MM.1S (cell line): Measurements from ENCODE around the gene ARID3C.
A peak's percentile ranks its signal among the peaks of the same experiment; 100 is the strongest.

Experiments
- DNase-seq: peaks from one replicate; pipeline ENCODE4 v3.0.0-alpha.2; 2015
- H2AFZ ChIP-seq: fragments of 300-600 bp; sonication (generic); 2 replicates; pipeline ENCODE4 v1.6.0; 2016; ENCODE audit warnings: antibody characterized with exemption, low read length
- H3F3A ChIP-seq: fragments of 300-600 bp; sonication (generic); 2 replicates; pipeline ENCODE4 v1.6.1; 2016; ENCODE audit warnings: mild to moderate bottlenecking, antibody characterized with exemption, low read length, moderate library complexity, mixed read lengths; ENCODE audit not compliant: insufficient read depth
- H3K27ac ChIP-seq: fragments of 300-600 bp; sonication (generic); 2 replicates; pipeline ENCODE4 v1.5.1; 2016; ENCODE audit warnings: mild to moderate bottlenecking, low read length
- H3K27me3 ChIP-seq: fragments of 300-600 bp; sonication (generic); replicated peaks from 2 replicates; pipeline ENCODE4 v1.6.0; 2016; ENCODE audit warnings: low read length; ENCODE audit not compliant: insufficient read depth
- H3K36me3 ChIP-seq: fragments of 300-600 bp; sonication (generic); replicated peaks from 2 replicates; pipeline ENCODE4 v1.6.1; 2016; ENCODE audit warnings: mild to moderate bottlenecking, low read length, mixed read lengths; ENCODE audit not compliant: insufficient read depth
- H3K4me1 ChIP-seq: fragments of 300-600 bp; sonication (generic); 2 replicates; pipeline ENCODE4 v1.6.1; 2016; ENCODE audit warnings: low read length, mixed read lengths
- H3K4me2 ChIP-seq: fragments of 300-600 bp; sonication (generic); 2 replicates; pipeline ENCODE4 v1.6.0; 2016; ENCODE audit warnings: low read depth, low read length
- H3K4me3 ChIP-seq: fragments of 300-600 bp; sonication (generic); 2 replicates; pipeline ENCODE4 v1.5.1; 2016; ENCODE audit warnings: low read length, mixed read lengths
- H3K79me2 ChIP-seq: fragments of 300-600 bp; sonication (generic); 2 replicates; pipeline ENCODE4 v1.6.1; 2016; ENCODE audit warnings: mixed run types, low read length, mixed read lengths
- H3K9ac ChIP-seq: fragments of 300-600 bp; sonication (generic); 2 replicates; pipeline ENCODE4 v1.6.1; 2016; ENCODE audit warnings: low read length, mixed read lengths
- H3K9me2 ChIP-seq: fragments of 300-600 bp; sonication (generic); replicated peaks from 2 replicates; pipeline ENCODE4 v1.6.1; 2016; ENCODE audit warnings: mild to moderate bottlenecking, low read length, mixed read lengths; ENCODE audit not compliant: insufficient read depth
- H3K9me3 ChIP-seq: fragments of 300-600 bp; sonication (generic); replicated peaks from 2 replicates; pipeline ENCODE4 v1.6.1; 2016; ENCODE audit warnings: mild to moderate bottlenecking, low read length, mixed read lengths; ENCODE audit not compliant: insufficient read depth
- H4K20me1 ChIP-seq: fragments of 300-600 bp; sonication (generic); 2 replicates; pipeline ENCODE4 v1.6.1; 2016; ENCODE audit warnings: mild to moderate bottlenecking, low read length, moderate library complexity, mixed read lengths; ENCODE audit not compliant: insufficient read depth
- EZH2 ChIP-seq: fragments of 300-600 bp; sonication (generic); optimal IDR thresholded peaks from 2 replicates; pipeline ENCODE3; 2017; ENCODE audit warnings: low read depth, mild to moderate bottlenecking, antibody characterized with exemption, low read length, mixed read lengths
- EZH2phosphoT487 ChIP-seq: fragments of 300-600 bp; sonication (generic); IDR thresholded peaks from 2 replicates; pipeline ENCODE4 v1.6.1; 2018; ENCODE audit warnings: antibody characterized with exemption, low read length
- TF ChIP-seq, protein P1 (sequence below): fragments of 300-600 bp; sonication (generic); IDR thresholded peaks from 2 replicates; pipeline ENCODE4 v1.5.1; 2016; ENCODE audit warnings: antibody characterized with exemption, low read length, mixed read lengths

The ARID3C gene

DNA sequence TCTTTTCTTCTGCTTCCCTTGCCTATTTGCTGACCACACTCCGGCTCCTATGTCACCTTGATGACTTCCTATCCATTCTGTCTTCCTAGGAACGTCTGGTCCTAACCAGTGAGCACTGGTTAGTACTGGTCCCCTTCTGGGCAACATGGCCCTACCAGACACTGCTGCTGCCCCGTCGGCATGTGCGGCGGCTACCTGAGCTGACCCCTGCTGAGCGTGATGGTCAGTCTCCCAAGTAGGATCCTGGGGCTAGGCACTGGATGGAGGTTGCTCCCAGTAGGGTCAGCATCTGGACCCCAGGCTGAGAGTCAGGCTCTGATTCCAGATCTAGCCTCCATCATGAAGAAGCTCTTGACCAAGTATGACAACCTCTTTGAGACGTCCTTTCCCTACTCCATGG lies 19.8 kb upstream of the ARID3C start:
- 0 out of 2 replicates have a peak, but pooled peaks cover 3% of the 10 kb centered on the region for H3K36me3 ChIP-seq
- no peaks in the 10 kb centered on the region for H3K9me3 ChIP-seq
- DNase-seq: no peak
- H3K4me2 ChIP-seq: no peak overlapping the region
- peaks cover 14% of the 10 kb centered on the region for H3K4me1 ChIP-seq
- no peak overlapping the region for H3K9ac ChIP-seq
- no peaks in the 10 kb centered on the region for H3K27me3 ChIP-seq
- H3K27ac ChIP-seq: no peak overlapping the region
- TF ChIP-seq EZH2phosphoT487 (no peak), EZH2 (no peak)
- TF ChIP-seq, protein P1, sequence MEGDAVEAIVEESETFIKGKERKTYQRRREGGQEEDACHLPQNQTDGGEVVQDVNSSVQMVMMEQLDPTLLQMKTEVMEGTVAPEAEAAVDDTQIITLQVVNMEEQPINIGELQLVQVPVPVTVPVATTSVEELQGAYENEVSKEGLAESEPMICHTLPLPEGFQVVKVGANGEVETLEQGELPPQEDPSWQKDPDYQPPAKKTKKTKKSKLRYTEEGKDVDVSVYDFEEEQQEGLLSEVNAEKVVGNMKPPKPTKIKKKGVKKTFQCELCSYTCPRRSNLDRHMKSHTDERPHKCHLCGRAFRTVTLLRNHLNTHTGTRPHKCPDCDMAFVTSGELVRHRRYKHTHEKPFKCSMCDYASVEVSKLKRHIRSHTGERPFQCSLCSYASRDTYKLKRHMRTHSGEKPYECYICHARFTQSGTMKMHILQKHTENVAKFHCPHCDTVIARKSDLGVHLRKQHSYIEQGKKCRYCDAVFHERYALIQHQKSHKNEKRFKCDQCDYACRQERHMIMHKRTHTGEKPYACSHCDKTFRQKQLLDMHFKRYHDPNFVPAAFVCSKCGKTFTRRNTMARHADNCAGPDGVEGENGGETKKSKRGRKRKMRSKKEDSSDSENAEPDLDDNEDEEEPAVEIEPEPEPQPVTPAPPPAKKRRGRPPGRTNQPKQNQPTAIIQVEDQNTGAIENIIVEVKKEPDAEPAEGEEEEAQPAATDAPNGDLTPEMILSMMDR: no peak
- H3K9me2 ChIP-seq: no peaks in the 10 kb centered on the region
- H2AFZ ChIP-seq: no peak overlapping the region
- H3K79me2 ChIP-seq: peaks cover 22% of the 10 kb centered on the region
- H4K20me1 ChIP-seq: no peaks in the 10 kb centered on the region
- H3F3A ChIP-seq: peaks cover 15% of the 10 kb centered on the region
- H3K4me3 ChIP-seq: no peak overlapping the region

DNA sequence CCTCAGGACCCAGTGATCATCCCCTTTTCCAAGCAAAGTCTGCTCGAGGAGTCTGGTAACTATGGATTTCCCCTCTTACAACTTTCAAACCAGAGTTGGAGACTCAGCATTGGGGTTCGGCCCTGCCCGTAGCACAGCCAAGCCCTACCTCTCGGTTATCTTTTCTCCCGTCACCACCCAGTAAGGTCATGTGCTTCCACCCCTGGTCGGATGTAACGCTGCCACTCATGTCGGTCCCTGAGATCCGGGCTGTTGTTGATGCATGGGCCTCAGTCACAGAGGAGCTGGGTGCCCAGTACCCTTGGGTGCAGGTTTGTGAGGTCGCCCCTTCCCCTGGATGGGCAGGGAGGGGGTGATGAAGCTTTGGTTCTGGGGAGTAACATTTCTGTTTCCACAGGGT lies 18.8 kb upstream of the ARID3C start:
- H3K4me3 ChIP-seq: peak overlapping the region; percentile 95
- peaks cover 15% of the 10 kb centered on the region for H3F3A ChIP-seq
- H2AFZ ChIP-seq: no peak overlapping the region
- H4K20me1 ChIP-seq: no peaks in the 10 kb centered on the region
- no peaks in the 10 kb centered on the region for H3K9me3 ChIP-seq
- 0 out of 2 replicates have a peak, but pooled peaks cover 3% of the 10 kb centered on the region for H3K36me3 ChIP-seq
- H3K9ac ChIP-seq: peak overlapping the region; percentile 80
- H3K4me2 ChIP-seq: peak overlapping the region; percentile 95
- no peaks in the 10 kb centered on the region for H3K9me2 ChIP-seq
- no peaks in the 10 kb centered on the region for H3K27me3 ChIP-seq
- TF ChIP-seq EZH2phosphoT487: no peak
- TF ChIP-seq, protein P1: no peak
- no peak for TF ChIP-seq EZH2
- H3K4me1 ChIP-seq: peaks cover 14% of the 10 kb centered on the region
- H3K27ac ChIP-seq: no peak overlapping the region
- DNase-seq: no peak
- peaks cover 22% of the 10 kb centered on the region for H3K79me2 ChIP-seq

DNA sequence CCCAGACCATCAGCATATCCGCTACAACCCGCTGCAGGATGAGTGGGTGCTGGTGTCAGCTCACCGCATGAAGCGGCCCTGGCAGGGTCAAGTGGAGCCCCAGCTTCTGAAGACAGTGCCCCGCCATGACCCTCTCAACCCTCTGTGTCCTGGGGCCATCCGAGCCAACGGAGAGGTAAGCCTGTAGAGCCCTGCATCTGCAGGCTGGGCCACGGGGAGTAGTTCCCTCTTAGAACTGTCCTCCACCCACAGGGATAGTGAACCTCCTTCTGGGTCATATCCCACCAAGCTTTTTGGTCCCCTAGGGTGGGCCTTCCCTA lies 18.2 kb upstream of the ARID3C start:
- Histone ChIP-seq H3K9me2 (no peaks in the 10 kb centered on the region), H3K9ac (peak overlapping the region; percentile 80), H3F3A (peaks cover 15% of the 10 kb centered on the region), H3K4me1 (peaks cover 14% of the 10 kb centered on the region), H3K79me2 (peaks cover 22% of the 10 kb centered on the region), H3K4me2 (peak overlapping the region; percentile 95), H3K27ac (peak overlapping the region; percentile 82; the same call in 1 of the 2 replicates), H4K20me1 (no peaks in the 10 kb centered on the region), H3K36me3 (0 out of 2 replicates have a peak, but pooled peaks cover 3% of the 10 kb centered on the region), H3K4me3 (peak overlapping the region; percentile 95), H3K9me3 (no peaks in the 10 kb centered on the region), H3K27me3 (no peaks in the 10 kb centered on the region), H2AFZ (peak overlapping the region; percentile 97)
- TF ChIP-seq EZH2phosphoT487: no peak
- no peak for TF ChIP-seq EZH2
- TF ChIP-seq, protein P1: no peak
- DNase-seq: no peak
